ENCODE data around the gene COQ10A. TPM values are rescaled to one million over a fixed set of nuclear protein-coding genes. Genes with fewer than 3 reads are reported as not detected.

COQ10A gene
- total and polyA plus RNA-seq, 2 of the 13 experiments (the other 11 are each of a cell fraction or from before 2014, with no cell fraction given): 21.0 to 37.3 TPM

GRCh38 chr12:56307221-56307965 lies 40.7 kb downstream of the COQ10A start:
- H2AFZ ChIP-seq (ENCODE audit: low read length): no peak overlapping the region
- H3K4me2 ChIP-seq (ENCODE audit: low read depth, low read length): no peak overlapping the region
- H3K36me3 ChIP-seq (replicated peaks in 1 of 2; ENCODE audit: control insufficient read depth in 1 of 2, insufficient read depth in 2 of 2, low read length in 2 of 2): peaks cover 11 to 24% of the 10 kb centered on the region in 2 experiments
- FAIRE-seq (no peak), ATAC-seq (no peak), DNase-seq (ENCODE audit: low spot score) (no peak)
- no peak for TF ChIP-seq KDM4B (CRISPR knock-in tag; IDR thresholded peaks at IDR 0.05)
- no peak for TF ChIP-seq ZNF414 (CRISPR knock-in tag; IDR thresholded peaks at IDR 0.05)
- no peak for TF ChIP-seq ZNF619 (CRISPR knock-in tag; IDR thresholded peaks at IDR 0.05)
- TF ChIP-seq ZMYM3 (CRISPR knock-in tag; IDR thresholded peaks at IDR 0.05): no peak
- TF ChIP-seq NR2F1 (CRISPR knock-in tag; IDR thresholded peaks at IDR 0.05): no peak
- no peak for TF ChIP-seq PPARG (CRISPR knock-in tag; conservative IDR thresholded peaks at IDR 0.05)
- TF ChIP-seq ZSCAN22 (CRISPR knock-in tag; IDR thresholded peaks at IDR 0.05): no peak
- no peak overlapping the region for H3K27ac ChIP-seq (ENCODE audit: extremely low read length, insufficient read depth, low read length)
- ChIA-PET POLR2A (interaction anchor here (2.4 kb wide), 1 partner anchor 9 kb away, joined by 10 read pairs; the partner anchor contains the start of gene CNPY2), CTCF (ENCODE audit: low intra/inter-chr PET ratio, low total read pairs) (no interaction called here)
- H3K79me2 ChIP-seq (ENCODE audit: insufficient read depth, low read length): no peaks in the 10 kb centered on the region
- intact Hi-C loops (cut with micrococcal nuclease; ENCODE audit: unreplicated experiment) (no loop called here), in situ Hi-C loops (cut with HindIII; ENCODE audit: extremely low pct_ligation_motif_present, low pct_unique_long_range_greater_than_20kb) (no loop called here)
- no TSS peak for BruUV-seq (replicated peaks)
- H3K9ac ChIP-seq (ENCODE audit: insufficient read depth, low read depth, low read length): no peak overlapping the region
- WGBS (ENCODE audit: low lambda C conversion rate): 98% methylated on average over 7 of the region's 7 CpGs
- no peaks in the 10 kb centered on the region for H3K9me3 ChIP-seq (ENCODE audit: low read length)
- no peaks in the 10 kb centered on the region for H3K27me3 ChIP-seq (ENCODE audit: control insufficient read depth in 1 of 2, insufficient read depth in 2 of 2, low read length in 2 of 2)
- no peak overlapping the region for H3K4me3 ChIP-seq (replicated peaks in 1 of 3; ENCODE audit: insufficient read depth in 1 of 3, low read depth in 2 of 3, low read length in 3 of 3)
- peaks cover 9% of the 10 kb centered on the region for H3K4me1 ChIP-seq (ENCODE audit: insufficient read depth, low read length)
- no peaks in the 10 kb centered on the region for H4K20me1 ChIP-seq (ENCODE audit: insufficient read depth, low read length)

GRCh38 chr12:56308714-56309113 lies 42.0 kb downstream of the COQ10A start:
- Histone ChIP-seq H3K9ac (ENCODE audit: insufficient read depth, low read depth, low read length) (no peak overlapping the region), H3K27ac (ENCODE audit: extremely low read length, insufficient read depth, low read length) (no peak overlapping the region), H4K20me1 (ENCODE audit: insufficient read depth, low read length) (no peaks in the 10 kb centered on the region), H3K4me2 (ENCODE audit: low read depth, low read length) (no peak overlapping the region), H3K27me3 (ENCODE audit: control insufficient read depth in 1 of 2, insufficient read depth in 2 of 2, low read length in 2 of 2) (no peaks in the 10 kb centered on the region), H3K36me3 (replicated peaks in 1 of 2; ENCODE audit: control insufficient read depth in 1 of 2, insufficient read depth in 2 of 2, low read length in 2 of 2) (peaks cover 11 to 24% of the 10 kb centered on the region in 2 experiments), H3K4me1 (ENCODE audit: insufficient read depth, low read length) (no peaks in the 10 kb centered on the region), H3K4me3 (replicated peaks in 1 of 3; ENCODE audit: insufficient read depth in 1 of 3, low read depth in 2 of 3, low read length in 3 of 3) (no peak overlapping the region), H2AFZ (ENCODE audit: low read length) (no peak overlapping the region), H3K9me3 (ENCODE audit: low read length) (no peaks in the 10 kb centered on the region), H3K79me2 (ENCODE audit: insufficient read depth, low read length) (no peaks in the 10 kb centered on the region)
- FAIRE-seq (no peak), DNase-seq (ENCODE audit: low spot score) (no peak), ATAC-seq (no peak)
- intact Hi-C loops (cut with micrococcal nuclease; ENCODE audit: unreplicated experiment) (no loop called here), in situ Hi-C loops (cut with HindIII; ENCODE audit: extremely low pct_ligation_motif_present, low pct_unique_long_range_greater_than_20kb) (no loop called here)
- 96% methylated on average over 3 of the region's 3 CpGs for WGBS (ENCODE audit: low lambda C conversion rate)
- ChIA-PET POLR2A (no interaction called here), CTCF (ENCODE audit: low intra/inter-chr PET ratio, low total read pairs) (no interaction called here)
- TF ChIP-seq NR2F2 (IDR thresholded peaks at IDR 0.05; ENCODE audit: borderline replicate concordance, low read depth): no peak
- peak; percentile 56; the same call in 1 of the 2 replicates for TF ChIP-seq ZNF629 (CRISPR knock-in tag; conservative IDR thresholded peaks at IDR 0.05)
- BruUV-seq (replicated peaks): no TSS peak

All from HepG2 (cell line).